ENCODE results near the gene RGPD5. TPM values are rescaled to one million over a fixed set of nuclear protein-coding genes. Genes with fewer than 3 reads are reported as not detected.
"Not testable (repeated sequence)": the region's sequence is repeated elsewhere in the genome, so short reads cannot be mapped to it uniquely, and the experiment has no call there.

Gene RGPD5
- total RNA-seq, 1 donor, result 42.3 TPM

DNA sequence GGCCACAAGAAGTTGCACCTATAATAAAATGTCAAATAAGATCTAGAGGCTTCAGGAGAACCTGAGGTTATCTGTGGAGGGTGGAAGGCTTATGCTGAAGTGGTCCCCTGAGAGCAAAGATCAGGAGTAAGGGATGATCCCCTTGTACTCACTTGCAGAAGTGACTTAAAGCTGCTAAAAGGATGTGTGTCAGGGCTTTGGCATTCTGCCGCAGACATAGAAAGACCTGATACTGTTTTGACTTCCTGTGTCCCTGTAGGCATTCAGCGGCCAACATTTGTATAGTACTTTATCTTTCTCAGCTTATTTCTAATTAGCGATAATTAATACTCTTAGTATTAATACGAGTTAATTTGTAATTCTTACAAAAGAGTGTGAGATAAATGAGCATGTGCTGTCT lies 94.3 kb downstream of the RGPD5 start:
- not testable (repeated sequence) for H3K4me3 ChIP-seq (ENCODE audit: low read depth, low read length); DNase-seq (ENCODE audit: low read depth)

DNA sequence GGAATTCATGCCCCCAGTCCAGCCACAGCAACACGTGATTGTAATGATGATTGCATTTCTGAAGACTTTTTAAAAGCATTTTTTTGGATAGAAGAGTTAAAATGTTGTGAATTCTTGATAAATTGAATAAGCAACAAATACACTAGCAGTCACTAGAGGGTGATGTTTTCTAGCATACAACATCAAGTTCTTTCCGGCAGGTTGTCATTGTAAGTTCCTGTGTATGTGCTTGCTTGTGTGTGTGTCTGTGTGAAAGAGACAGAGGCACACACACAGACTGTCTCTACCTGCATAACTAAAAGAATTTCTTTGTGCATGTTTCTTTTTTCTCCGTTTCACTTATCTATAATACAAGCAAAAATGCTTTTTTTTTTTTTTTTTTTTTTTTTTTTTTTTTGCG lies 95.8 kb downstream of the RGPD5 start:
- DNase-seq (ENCODE audit: low read depth); H3K4me3 ChIP-seq (ENCODE audit: low read depth, low read length): not testable (repeated sequence)

GRCh38 chr2:109891024-109891423 lies 96.9 kb downstream of the RGPD5 start:
- DNase-seq (ENCODE audit: low read depth); H3K4me3 ChIP-seq (ENCODE audit: low read depth, low read length): not testable (repeated sequence)

- H3K4me3 ChIP-seq (ENCODE audit: low read depth, low read length), result not testable (repeated sequence)
Measured at GRCh38 chr2:109893736-109894135, 99.6 kb downstream of the RGPD5 start.

DNA sequence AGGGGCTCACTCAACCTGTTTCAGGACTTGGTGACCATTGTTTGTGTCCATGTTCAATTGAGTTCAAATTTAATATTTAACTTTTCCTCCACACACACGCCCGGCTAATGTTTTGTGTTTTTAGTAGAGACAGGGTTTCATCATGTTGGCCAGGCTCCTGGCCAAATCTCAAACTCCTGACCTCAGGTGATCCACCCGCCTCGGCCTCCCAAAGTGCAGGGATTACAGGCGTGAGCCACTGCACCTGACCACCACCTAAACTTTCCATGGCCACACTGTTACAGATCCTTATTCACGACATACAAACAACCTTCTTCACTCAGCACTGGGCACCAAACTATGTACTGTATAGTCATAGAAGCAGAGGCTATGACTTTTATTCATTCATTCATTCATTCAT lies 100.0 kb downstream of the RGPD5 start:
- not testable (repeated sequence) for DNase-seq (ENCODE audit: low read depth); H3K4me3 ChIP-seq (ENCODE audit: low read depth, low read length)

More at GRCh38 chr2:109893736-109894135, 99.6 kb downstream of the RGPD5 start:
- DNase-seq (ENCODE audit: low read depth), result not testable (repeated sequence)

DNA sequence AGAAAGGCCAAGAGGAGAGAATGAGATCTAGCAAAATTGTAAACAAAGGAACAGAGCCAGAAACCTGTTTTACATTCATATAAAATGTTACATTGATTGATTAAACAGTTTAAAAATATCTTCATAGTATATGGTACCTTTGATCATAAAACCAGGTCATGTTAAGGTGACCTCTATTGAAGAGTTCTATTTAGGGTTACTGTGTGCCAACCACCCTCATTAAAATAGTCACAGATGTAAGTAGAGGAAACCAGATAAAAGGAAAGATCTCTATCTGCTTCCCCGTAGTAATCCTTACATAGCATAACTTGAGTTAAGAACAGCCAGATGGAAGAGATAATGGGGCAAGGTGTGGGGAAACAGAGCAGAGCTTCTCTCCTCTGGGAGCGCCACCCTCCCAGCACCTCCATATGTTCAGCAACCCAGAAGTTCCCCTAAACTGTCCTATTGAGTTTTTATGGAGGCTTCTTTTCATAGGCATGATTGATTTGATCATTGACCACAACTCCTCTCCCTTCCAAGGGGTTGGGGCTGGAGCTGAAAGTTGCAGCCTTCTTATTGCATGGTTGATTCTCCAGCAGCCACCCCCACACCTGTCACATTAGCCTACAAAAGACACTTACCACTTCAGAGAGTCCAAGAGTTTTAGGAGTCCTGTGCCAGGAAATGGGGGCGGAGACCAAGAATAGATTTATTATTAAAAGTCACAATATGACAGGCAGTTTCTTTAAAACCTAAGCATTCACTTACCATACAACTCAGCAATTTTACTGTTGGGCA lies 101.2 kb downstream of the RGPD5 start:
- not testable (repeated sequence) for H3K4me3 ChIP-seq (ENCODE audit: low read depth, low read length); DNase-seq (ENCODE audit: low read depth)

- H3K4me3 ChIP-seq (ENCODE audit: low read depth, low read length); DNase-seq (ENCODE audit: low read depth): not testable (repeated sequence)
Measured at GRCh38 chr2:109896212-109896611, 102.1 kb downstream of the RGPD5 start.

DNA sequence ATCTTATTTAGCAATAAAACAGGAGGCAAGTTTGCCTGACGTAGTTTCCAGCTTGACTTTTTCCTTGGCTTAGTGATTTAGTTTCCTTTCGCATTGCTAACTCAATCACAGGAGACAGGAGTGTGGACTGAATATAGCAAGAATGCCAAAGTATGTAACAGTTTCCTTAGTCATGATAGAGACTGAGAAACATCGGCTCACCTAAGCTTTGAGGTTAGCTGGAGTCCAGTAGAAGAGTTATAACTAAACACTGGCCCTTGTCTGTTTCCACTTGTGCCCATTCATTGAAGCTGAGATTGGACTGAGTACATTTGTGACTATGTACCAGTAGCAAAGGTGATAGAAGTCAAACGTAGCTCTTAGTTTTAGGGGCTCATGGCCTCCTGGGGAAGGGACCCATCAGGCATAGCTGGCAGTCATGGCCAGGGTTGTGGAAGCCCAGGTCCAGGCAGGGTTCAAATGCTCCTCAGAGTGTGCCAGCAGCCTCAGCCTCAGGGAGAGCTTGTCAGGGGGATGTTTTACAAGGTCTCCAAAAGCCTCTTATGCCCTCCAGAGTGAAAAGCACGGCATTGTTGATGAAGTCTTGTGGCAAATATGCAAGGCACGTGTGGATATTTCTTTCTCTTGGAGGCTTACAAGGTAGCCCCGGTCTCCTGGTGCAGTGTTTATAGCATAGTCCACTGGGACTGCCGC lies 103.8 kb downstream of the RGPD5 start:
- not testable (repeated sequence) for H3K4me3 ChIP-seq (ENCODE audit: low read depth, low read length); DNase-seq (ENCODE audit: low read depth)

- not testable (repeated sequence) for H3K4me3 ChIP-seq (ENCODE audit: low read depth, low read length); DNase-seq (ENCODE audit: low read depth)
Measured at GRCh38 chr2:109898462-109899336, 104.6 kb downstream of the RGPD5 start, which contains the start of gene LIMS3. TSS of gene LIMS3 (plus strand) at chr2:109898688. CDS start at chr2:109898729, 41 bp downstream.

DNA sequence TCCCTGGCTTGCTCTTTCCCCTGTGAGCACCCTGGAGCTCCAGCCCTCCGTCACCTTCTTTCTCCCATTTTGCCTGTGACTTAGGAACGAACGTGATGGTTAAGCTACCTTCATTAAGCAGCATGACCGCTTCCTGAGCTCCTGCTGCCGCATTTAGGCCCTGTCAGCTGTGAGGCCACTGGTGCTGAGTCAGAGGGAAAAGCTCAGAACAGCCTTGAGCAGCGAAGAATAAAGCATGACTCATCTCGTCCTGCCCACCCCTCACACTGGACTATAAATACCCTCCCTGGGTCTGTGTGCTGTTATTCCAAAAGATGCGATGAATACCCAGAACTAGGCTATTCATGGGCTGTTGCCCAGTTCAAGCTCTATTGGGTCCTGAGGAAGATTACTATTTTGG lies 111.7 kb downstream of the RGPD5 start:
- not testable (repeated sequence) for H3K4me3 ChIP-seq (ENCODE audit: low read depth, low read length); DNase-seq (ENCODE audit: low read depth)

Other genes starting within 250 kb of the RGPD5 start
- 73.1 and 83.3 TPM in 2 replicates for gene SEPTIN10, start 180.3 kb upstream of the RGPD5 start, total RNA-seq
- 9.3 and 10.8 TPM in 2 replicates for gene SOWAHC, start 179.9 kb upstream of the RGPD5 start, total RNA-seq
- 5.8 and 14.2 TPM in 2 replicates for gene LIMS3, start 104.4 kb downstream of the RGPD5 start, total RNA-seq